Upper lobe of left lung (tissue), 4 donors: ENCODE results near the gene GABARAPL2.

ENCODE experiments used
- EP300 ChIP-seq, 4 donors: sonication (generic); formaldehyde crosslinking; IDR thresholded peaks; one replicate each; pipeline ENCODE4 v1.5.1; 2017; ENCODE audit warnings: antibody characterized with exemption in 4 of 4, control low read depth in 2 of 4
- POLR2A ChIP-seq, 4 donors: fragments of 450-650 bp; IDR thresholded peaks; one replicate each; pipeline ENCODE4 v1.5.1; 2016 to 2017; ENCODE audit warnings: antibody characterized with exemption in 4 of 4, mild to moderate bottlenecking in 2 of 4
- TF ChIP-seq, protein P1 (sequence below), 6 experiments: fragments of 450-650 bp in 4 of 6; fragments of 200-600 bp in 2 of 6; sonication (generic) in 2 of 6; IDR thresholded peaks; one replicate each; pipeline ENCODE4 v1.5.1; 2016 to 2019; ENCODE audit warnings: antibody characterized with exemption in 6 of 6

DNA sequence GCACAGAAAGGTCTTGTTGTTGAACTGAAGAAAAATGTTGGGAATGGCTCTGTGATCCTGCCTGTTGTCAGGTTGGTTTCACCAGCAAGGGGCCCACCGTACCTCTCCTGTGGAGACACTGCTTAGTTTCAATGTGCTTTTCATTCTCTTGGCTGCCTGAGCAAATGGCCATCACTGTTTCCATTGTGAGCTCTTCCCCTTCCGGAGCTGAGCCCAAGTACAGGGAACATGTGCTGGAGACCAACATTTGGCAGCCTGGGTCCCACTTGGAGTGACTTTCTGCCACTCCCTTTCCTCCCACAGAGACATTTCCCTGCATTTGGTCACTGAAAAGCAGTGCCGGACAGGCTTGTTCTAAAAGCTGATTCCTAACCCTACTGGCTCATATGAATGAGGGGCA lies 23.1 kb downstream of the GABARAPL2 start:
- TF ChIP-seq, protein P1, sequence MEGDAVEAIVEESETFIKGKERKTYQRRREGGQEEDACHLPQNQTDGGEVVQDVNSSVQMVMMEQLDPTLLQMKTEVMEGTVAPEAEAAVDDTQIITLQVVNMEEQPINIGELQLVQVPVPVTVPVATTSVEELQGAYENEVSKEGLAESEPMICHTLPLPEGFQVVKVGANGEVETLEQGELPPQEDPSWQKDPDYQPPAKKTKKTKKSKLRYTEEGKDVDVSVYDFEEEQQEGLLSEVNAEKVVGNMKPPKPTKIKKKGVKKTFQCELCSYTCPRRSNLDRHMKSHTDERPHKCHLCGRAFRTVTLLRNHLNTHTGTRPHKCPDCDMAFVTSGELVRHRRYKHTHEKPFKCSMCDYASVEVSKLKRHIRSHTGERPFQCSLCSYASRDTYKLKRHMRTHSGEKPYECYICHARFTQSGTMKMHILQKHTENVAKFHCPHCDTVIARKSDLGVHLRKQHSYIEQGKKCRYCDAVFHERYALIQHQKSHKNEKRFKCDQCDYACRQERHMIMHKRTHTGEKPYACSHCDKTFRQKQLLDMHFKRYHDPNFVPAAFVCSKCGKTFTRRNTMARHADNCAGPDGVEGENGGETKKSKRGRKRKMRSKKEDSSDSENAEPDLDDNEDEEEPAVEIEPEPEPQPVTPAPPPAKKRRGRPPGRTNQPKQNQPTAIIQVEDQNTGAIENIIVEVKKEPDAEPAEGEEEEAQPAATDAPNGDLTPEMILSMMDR (IDR thresholded peaks at IDR 0.05) = no peak
- TF ChIP-seq EP300 (IDR thresholded peaks at IDR 0.05) (no peak), POLR2A (IDR thresholded peaks at IDR 0.05) (no peak)
